Neural cell (in vitro differentiated cells): Measurements from ENCODE around the gene KRTAP1-5.

ENCODE experiments used
- CTCF ChIP-seq: fragments of 450-650 bp; IDR thresholded peaks from 2 replicates; pipeline ENCODE4 v1.5.1; 2014; ENCODE audit warnings: antibody characterized with exemption, mild to moderate bottlenecking, moderate library complexity; ENCODE audit not compliant: poor library complexity, severe bottlenecking
- SMC3 ChIP-seq: fragments of 450-650 bp; conservative IDR thresholded peaks from 2 replicates; pipeline ENCODE4 v1.6.1; 2014; ENCODE audit warnings: antibody characterized with exemption, mild to moderate bottlenecking, moderate library complexity; ENCODE audit not compliant: poor library complexity

- TF ChIP-seq CTCF (no peak), SMC3 (no peak)
Observed at GRCh38 chr17:41013181-41013580, 13.8 kb downstream of the KRTAP1-5 start.
